ENCODE data around the gene YWHAH.

Gene YWHAH

DNA sequence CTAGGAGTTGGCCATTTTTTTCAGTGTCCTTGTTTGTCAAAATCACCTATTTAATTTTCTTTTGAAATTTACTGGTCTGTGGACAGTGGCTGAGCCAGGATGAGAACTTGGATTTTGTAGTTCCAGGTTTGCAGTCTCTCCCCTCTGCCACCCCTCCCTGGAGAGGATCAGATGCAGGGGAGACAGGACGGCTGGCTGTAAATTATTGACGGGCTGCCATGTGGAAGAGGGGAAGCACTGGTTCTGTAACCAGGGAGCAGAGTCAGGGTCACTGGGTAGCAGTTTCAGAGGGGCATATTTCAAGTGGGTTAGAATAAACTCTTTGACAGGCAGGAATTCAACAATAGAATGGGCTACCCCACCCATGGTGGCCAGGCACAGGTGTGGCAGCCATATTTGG, 20.6 kb upstream of the YWHAH start:
- no peak for DNase-seq

DNA sequence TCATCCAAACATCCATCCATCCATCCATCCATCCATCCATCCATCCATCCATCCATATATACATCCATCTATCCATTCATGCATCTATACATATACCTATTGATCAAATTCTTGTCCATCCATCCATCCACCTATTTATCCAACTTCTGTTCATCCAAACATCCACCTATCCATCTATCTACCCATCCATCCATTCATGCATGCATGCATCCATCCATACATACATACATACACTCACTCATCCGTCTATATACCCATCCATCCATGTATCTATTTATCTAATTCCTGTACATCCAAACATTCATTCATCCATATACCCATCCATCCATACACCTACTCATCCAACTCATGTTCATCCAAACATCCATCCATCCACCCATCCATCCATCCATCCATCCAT, 19.3 kb upstream of the YWHAH start:
- no peak for DNase-seq

DNA sequence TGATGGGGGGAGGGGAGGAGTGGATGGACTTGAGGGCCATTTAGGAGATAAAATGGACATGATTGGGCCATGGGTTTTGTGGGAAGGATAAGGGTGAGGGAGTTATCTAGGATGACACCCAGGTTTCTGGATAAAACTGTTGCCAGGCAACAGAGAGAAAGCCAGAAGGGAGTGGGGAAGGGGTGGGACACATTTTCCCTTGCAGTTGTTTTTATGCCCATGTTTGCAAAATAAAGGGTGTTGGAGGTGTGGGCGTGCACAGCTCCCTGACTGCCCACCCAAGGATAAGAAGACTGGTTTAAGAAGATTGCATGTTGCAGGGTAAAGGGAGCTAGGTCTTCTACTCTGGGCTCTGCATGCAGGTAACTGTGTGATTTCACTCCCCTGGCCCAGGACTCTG, 18.3 kb upstream of the YWHAH start:
- no peak for DNase-seq

DNA sequence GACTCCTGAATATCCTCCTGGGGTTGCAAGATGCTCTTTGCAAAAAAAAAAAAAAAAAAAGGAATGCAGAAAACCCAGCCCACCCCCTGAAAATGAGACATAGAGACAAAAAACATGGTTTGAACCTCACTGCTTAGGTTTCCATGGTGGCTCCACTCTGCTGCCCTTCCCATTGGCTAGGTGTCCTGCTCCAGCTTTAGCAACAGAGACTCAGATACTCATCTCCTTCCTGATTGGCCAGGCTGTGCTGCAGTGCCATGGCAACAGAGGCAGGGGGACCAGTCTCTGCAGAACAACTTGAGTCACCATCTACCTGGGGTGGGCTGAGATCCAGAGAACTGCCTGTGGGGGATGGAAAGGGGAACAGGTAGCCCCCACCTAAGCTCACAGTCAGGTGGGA, 17.4 kb upstream of the YWHAH start:
- DNase-seq, result no peak

DNA sequence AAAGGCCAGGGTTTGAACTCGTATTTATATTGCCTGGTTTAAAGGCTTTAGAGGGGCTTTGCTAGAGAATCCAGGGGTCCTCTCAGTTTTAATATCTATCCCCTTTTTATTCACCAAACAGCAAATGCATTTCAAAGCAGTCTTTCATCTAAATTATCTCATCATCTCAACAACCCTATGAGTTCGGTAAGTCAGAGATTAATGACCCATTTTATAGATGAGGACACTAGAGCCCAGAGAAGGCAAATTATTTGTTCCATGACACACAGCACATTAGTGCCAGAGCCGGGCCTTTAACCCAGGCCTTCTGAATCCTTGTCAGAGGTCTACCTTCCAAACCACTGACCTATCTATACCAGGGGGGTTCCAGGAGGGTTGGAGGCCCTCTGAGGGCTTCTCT, 16.8 kb upstream of the YWHAH start:
- no peak for DNase-seq

DNA sequence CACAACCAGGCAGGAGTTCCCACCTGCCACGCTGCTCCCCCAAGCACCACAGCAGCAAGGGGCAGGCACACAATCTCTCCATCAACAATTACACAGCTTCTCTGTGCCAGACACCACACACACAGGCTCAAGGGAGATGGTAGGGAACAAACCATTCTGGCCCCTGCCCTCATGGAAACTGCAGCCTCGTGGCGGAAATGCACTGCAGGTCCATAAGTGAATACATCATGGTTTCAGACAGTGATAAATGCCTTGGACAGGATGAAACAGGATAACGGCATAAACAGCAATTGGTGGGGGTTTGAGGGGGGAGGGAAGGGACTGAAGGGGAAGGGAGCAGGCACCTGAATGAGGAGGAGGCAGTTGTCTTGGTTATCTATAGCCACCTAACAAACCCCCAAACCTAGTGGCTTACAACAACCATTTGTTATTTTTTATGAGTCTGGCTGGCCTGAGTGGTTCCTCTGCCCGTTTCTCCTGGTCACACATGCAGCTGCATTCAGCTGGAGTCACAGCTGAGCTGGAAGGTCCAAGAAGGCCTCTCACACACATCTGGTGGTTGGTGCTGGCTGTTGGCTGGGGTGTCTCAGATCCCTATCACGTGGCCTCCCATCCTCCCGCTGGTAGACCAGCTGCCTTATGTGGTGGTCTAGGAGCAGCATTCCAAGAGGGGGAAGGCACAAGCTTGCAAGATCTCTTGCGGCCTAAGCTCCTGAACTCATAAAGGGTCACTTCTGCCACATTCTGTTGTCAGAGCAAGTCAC, 15.0 kb upstream of the YWHAH start:
- DNase-seq, result no peak

DNA sequence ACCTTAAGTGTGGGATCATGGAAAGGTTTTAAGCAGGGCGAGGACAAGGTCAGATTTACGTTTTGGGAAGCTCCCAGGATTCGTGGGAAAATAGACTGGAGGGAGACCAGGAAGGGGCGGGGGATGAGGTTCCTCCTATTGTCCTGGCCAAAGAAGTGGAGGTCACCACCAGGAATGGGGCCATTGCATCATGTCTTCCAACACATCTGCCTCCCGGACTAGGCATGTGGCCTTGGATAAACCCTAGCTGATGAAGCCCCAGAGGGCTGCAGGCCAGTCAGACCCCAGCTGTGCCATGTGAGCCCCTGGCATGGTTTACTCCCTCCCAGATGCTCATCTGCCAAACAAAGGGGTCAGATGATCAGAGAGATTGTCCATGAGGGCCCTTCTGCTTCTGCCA, 11.5 kb upstream of the YWHAH start:
- no peak for DNase-seq

DNA sequence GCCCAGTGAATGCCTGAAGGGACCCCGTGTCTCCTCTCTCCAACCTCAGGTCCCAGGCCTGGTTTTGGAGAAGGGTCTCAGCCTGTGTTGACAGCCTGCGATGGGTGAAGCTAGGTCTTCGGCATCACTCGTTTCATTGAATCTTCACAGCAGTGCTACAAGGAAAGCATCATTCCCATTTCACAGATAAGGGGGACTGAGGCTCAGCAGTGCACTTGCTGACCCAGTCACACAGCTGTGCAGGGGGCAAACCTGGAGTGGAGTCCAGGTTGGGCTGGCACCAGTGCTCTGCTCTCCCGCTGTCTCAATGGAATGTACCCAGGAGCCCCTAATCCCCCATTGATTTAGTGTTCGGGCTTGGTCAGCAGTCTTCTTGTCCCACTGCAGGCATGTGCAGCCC, 10.9 kb upstream of the YWHAH start:
- no peak for DNase-seq

DNA sequence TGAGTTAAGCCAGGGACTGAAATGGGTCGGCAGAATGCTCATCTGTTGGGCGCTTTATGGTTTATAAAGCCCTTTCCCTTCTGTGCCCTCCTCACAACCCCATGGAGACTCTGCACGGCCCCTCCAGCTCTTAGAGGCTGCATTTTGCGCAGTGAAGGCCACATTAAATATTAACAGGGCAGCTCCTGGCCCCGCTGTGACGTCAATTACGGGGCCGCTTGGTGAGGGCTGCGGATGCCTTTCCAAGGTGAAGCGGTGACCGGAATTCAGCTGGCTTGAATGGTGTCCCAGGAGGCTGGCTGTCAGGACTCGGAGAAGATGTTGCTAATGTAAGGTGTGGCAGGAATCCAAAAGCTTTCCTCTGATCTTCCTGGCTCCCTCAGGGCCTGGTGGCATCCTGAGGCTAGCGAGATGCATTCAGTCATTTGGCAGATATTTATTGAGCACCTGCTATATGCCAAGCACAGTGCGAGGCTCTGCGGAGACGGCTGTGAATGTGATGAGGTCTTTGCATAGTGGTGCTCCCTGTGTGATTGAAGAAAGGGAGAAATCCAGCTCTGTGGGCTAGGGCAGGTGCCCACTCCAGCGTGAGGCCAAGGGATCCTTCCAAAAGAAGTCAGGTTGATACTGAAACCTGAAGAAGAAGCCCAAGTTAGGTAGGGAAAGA, 10.4 kb upstream of the YWHAH start:
- DNase-seq, result no peak

DNA sequence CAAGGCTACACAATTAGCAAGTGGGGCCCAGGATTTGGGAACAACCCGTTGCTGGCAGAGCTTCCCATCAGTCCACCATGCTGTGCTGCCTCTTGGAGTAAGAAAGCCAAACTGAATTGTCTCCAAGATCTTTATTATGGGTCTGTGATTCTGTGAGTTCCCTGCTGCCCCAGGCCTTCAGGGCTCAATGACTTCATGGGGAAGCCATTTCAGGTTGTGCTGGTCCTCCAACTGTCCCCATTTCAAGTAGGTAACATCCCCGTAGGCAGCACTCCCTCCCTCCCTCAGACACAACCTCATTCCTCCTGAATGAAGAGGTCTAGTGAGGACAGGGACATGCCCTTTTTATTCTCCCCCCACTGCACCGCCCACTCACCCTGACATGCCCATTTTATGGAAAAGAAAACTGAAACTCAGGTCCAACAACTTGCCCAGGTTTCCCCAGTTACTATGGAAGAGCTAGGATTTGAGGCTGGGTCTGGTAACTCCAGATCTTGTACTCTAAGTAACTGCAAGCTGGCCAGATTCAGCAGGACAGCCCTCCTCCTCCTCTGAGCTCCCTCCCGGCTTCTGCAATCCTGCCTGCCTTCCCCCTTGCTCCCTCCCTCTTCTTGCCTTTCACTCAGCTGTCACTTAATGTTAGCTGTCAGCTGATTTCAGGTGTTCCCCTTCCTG, 8.2 kb upstream of the YWHAH start:
- DNase-seq, result no peak

DNA sequence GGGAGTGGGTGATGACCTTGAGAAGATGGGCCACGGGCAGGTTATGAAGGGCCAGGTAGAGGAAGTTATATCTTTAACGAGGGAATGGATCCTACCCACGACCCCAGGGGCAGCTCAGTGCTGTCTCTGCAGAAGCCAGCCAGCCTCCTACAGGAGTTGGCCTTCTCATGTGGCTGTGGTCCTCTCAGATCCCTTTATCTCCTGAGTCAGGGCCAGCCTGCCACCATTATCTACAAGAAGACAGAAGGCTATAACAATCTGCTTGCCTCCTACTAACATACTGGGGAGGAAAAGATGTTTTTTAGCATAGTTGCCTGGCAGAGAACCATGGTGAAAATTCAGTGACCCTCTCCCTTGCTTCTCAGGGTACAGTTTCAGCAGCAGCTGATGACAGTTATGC, 7.0 kb upstream of the YWHAH start:
- DNase-seq, result no peak

DNA sequence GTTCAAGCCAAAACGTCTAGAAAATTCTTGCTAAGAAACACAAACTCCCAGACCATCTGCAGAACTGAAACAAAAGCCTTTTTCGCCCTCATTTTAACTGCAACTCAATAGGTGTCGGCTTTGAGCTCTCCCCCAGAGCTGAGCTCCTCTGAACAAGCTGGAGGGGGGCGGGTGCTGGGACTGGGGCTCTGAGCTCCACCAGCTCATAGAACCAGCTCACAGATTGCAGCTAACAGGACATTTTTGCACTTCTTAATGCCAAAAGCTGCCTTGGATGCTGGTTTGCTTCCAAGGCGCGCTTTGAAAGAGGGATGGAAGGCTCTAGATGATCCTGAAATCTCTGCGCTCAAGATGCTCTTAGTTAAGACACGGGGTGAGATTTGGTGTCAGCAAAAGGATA, 6.0 kb upstream of the YWHAH start:
- no peak for DNase-seq

DNA sequence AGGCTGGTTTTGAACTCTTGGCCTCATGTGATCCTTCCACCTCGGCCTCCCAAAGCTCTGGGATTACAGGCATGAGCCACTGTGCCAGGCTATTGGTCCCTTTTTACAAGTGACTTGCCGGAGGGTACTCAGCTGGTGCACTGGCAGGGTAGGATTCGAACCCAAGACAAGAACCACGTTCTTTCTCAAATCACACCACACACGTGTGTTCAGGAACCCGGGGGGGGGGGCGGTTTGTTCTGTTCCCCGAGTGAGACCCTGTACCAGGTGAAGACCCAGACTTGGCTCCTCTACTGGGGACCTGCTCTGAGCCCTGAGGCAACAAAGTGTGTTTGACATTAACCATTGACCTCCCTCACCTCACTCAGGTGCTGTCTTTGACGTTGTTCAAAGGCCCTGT, 3.8 kb upstream of the YWHAH start:
- no peak for DNase-seq

DNA sequence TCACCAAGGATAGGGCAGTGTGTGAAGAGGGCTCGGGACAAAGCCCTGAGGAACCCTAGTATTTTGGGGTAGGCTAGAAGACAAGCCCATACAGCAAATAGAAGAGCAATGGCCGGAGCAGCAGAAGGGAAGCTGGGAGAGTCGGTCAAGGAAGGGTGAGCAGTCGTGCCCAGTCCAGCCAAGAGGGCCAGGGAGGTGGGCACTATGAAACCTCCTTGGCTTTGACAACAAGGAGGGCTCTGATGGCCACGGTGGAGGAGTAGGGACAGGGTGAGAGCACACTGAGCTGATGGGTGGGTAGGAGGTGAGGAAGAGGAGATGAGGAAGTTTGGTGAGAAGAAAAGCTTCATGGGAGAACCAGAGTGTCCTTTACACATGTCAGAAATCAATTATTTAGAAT, 2.2 kb upstream of the YWHAH start:
- no peak for DNase-seq

DNA sequence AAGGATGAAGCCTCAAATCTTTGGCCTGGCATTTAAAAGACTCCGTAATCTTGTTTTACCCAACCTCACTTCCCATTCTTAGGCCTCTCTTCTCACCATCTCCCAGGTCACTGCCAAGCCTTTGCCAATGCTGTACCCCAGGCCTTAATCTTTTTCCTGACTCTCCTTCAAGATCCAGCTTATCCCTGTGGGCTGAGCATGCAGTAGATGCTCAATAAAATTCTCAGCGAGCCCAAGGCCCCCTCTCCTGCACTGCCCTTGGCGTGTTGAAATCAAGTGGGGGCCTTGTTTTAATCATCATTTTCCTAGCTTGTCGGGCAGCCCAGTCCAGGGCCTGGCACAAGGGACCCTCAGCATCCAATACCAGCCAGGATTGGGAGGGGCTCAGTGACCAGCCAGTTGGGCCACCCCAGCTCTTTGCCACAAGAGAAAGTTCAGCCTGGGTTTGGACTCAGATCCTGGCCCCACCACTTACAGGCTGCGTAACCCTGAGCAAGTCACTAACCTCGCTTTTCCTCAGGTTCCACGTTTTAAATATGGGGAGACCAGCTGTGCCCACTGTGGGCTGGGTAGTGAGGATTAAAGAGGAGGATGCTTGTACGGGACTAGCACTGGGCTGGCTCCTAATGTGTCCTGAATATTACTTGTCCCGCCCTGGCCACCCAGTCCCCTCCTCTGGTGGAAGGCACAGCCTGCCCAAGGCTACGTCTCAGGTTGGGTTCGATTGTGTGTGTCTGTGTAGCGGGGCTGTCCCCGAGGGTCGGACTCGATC, 943 bp upstream of the YWHAH start:
- DNase-seq, result no peak

DNA sequence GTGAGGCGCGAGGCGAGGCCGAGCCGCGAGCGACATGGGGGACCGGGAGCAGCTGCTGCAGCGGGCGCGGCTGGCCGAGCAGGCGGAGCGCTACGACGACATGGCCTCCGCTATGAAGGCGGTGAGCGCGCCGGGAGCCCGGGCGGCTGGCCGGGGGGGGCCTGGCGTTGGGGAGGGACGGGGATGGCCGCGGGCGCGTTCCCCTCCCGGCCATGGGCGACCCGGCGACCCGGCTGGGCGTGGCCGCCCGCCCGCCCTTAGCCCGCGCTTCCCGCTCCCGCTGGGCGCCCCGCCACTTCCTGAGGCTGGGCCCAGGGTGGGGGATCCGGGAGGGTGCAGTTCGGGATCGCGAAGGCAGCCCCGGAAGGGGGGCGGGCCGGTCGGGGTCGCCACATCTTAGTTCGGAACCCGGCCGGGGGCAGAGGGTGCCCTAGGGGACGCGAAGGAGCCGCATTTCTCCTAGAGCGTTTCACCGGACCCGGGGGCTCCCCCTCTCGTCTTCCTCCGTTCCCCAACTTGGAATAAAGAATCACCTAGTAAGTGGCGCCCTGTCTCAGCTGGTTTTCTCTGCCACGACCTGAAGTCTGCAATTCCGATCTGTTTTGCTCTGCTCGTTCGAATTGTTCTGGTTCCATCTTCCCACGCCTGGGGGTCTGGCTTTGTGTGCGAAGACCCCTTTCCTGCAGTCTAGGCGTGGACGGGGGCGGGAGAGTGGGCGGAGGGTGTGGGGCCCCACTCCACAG, 536 bp downstream of the YWHAH start:
- peak; percentile 45 for DNase-seq

DNA sequence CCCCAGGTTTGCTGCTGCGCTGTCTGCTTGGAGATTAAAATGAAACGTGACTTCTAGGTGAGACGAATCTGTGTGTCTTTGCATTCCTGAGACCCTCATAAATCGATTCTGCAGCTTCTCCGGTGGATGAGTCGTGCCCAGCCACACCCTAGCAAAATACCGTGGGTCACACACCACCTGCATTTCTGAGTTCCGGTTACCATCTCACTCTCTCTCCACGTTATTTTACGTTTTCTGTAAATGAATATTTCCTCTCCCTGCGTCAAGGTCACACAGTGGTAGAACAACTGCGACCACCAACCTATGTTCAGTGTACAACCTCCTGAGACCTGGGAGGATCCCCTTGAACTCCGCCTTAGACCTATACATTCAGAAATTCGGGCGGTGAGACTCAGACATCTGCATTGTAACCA, 1.1 kb downstream of the YWHAH start:
- DNase-seq, result peak; percentile 44

DNA sequence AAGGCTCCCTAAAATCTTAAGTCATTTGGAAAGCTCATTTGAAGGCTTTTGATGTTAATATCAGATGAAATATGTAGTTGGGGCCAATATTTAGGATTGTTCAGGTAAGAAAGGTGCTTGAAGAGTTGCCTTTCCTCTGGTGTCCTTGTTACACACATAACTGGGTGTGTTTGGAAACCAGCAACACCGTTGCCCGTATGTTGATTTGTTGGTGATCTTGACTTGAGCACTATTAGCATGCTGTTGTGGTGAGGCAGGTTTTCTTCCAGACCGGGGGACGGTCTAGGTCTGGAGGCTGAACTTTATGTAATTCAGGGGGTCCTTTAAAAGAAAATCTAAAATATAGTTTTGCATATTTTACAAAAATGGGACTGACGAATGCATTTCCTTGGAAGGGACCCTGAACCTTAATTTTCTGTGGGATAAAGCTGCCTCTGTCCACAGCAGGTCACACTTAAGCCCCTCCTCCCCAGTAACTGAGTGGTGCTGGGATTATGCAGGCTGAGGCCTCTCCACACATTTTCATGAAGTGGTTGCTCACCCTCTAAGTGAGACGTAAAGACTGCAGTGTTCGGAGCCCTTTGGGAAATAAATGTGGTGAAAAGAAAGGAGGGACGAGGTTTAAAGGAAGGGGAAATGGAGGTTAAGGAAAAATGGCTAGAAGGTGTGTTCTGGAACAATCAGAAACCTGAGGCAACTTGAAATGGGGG, 1.8 kb downstream of the YWHAH start:
- DNase-seq, result no peak

DNA sequence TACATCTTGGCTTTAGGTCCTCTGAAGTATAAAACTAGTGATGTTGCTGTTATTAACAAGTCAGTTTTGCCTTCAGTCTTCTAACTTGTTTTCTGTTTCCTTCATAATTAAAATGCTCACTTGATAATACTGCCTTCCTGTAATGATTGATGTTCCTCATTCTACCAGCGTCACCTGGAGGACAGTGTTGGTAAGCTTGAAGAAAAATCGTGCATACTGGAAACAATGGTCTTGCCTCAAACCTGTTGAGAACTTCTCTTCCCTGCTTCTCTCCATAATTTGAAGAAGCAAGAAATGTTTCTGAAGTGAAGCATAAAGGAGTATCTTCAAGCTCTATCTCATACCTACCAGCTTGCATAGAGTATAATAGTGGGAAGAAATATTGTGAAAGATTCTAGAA, 3.0 kb downstream of the YWHAH start:
- peak; percentile 75 for DNase-seq

DNA sequence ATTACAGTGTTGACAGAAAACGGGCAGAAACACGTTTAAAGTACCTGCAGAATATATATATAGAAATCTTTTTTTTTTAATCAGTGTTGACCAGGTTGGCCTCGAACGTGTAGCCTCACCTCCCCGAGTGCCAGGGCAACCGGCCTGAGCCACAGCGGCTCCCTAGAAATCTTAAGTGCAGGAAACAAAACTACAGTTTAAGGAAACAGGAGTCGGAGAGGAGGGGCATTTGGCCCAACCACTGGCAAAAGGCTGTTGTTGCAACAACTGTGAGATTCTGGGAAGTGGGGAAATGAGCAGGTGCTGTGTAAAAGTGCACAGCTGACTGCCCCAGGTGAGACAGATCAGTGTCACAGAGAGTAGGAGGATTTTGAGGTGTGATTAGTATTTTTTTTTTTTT, 3.7 kb downstream of the YWHAH start:
- DNase-seq, result no peak

DNA sequence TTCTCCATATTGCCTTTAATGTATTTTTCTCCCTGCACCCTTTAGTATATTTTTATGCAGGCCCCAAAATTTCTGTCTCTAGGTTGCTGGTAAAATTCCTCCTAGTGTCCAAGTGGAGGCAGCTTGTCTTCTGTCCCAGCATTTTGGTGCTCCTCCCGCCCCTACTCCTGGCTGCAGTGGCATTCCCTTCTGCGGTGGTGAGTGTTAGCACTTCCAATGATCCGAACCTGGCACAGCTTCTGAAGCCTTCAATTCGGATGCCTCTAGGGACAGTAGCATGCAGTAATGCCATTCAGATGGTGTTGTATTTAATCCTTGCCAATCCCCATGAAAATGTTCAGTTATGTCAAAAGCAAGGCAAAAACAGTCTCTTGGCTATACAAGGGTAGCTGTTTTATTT, 5.9 kb downstream of the YWHAH start:
- DNase-seq, result no peak

Measured in CD4-positive, alpha-beta T cell treated with Interleukin-17A for 1 hour (primary cell).